Astrocyte of the cerebellum (primary cell): Measurements from ENCODE around the gene SAP30BP.

Experiments
- DNase-seq: peaks from one replicate; pipeline ENCODE4 v3.0.0-alpha.2; 2011; ENCODE audit warnings: low read depth
- H3K4me3 ChIP-seq: 2 replicates; pipeline ENCODE4 v1.5.1; 2011; ENCODE audit warnings: mild to moderate bottlenecking, low read depth, low read length, moderate library complexity
- CTCF ChIP-seq: IDR thresholded peaks from 2 replicates; pipeline ENCODE4 v1.5.1; 2012; ENCODE audit warnings: low read length, low read depth, moderate library complexity, mild to moderate bottlenecking; ENCODE audit errors: missing control alignments
- in situ Hi-C: cut with HindIII; loops from 2 replicates; pipeline ENCODE4 v1.10.0; 2017; ENCODE audit warnings: low sequenced_read_pairs

Gene SAP30BP

GRCh38 chr17:75748706-75749105 is 81.6 kb downstream of the SAP30BP start:
- DNase-seq, result no peak
- TF ChIP-seq CTCF, result no peak
- no peak overlapping the region for H3K4me3 ChIP-seq
- in situ Hi-C loops, result no loop called here

GRCh38 chr17:75749545-75750389 is 82.6 kb downstream of the SAP30BP start:
- in situ Hi-C loops, result no loop called here
- no peak overlapping the region for H3K4me3 ChIP-seq
- TF ChIP-seq CTCF, result peak; percentile 80
- peak; percentile 31 for DNase-seq

DNA sequence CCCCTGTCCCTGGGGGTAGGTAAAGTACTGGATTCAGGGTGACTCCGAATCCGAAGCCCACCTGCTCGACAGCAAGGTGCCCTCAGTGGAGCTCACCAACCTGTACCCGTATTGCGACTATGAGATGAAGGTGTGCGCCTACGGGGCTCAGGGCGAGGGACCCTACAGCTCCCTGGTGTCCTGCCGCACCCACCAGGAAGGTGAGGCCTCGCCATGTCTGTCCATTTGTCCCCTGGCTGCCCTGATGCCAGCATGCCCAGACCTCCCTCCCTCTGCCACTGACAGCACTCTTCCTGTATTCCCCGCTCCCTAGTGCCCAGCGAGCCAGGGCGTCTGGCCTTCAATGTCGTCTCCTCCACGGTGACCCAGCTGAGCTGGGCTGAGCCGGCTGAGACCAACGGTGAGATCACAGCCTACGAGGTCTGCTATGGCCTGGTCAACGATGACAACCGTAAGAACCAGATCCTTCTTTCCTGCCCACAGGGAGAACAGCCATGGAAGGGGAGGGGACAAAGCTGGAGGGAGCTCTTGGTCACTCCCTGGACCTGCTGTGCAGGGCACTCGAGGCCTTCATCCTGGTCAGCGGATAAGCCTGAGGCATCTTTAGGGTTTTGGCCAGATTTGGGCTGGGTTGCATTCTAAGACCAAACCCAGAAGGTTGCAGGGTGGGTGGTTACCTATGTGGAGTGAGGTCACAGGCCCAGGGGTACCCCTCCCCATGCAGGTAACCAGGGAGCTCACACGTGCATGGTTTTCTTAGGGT is 83.7 kb downstream of the SAP30BP start:
- no peak for TF ChIP-seq CTCF
- H3K4me3 ChIP-seq, result no peak overlapping the region
- no peak for DNase-seq
- in situ Hi-C loops, result no loop called here

- in situ Hi-C loops, result no loop called here
- H3K4me3 ChIP-seq, result no peak overlapping the region
- TF ChIP-seq CTCF, result no peak
Observed at GRCh38 chr17:75751676-75752404, 84.7 kb downstream of the SAP30BP start.

DNA sequence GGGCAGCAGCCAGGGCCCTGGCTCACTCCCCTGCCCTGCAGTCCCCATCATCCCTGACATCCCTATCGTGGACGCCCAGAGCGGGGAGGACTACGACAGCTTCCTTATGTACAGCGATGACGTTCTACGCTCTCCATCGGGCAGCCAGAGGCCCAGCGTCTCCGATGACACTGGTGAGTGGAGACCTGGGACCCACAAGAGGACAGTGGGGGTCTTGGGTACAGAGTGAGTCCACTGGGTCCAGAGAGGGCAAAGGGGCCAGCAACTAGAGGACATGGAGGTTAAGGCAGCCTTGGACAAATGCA is 85.2 kb downstream of the SAP30BP start:
- no peak overlapping the region for H3K4me3 ChIP-seq
- no peak for TF ChIP-seq CTCF
- in situ Hi-C loops, result no loop called here
- DNase-seq, result no peak

More at GRCh38 chr17:75751676-75752404, 84.7 kb downstream of the SAP30BP start:
- no peak for DNase-seq

DNA sequence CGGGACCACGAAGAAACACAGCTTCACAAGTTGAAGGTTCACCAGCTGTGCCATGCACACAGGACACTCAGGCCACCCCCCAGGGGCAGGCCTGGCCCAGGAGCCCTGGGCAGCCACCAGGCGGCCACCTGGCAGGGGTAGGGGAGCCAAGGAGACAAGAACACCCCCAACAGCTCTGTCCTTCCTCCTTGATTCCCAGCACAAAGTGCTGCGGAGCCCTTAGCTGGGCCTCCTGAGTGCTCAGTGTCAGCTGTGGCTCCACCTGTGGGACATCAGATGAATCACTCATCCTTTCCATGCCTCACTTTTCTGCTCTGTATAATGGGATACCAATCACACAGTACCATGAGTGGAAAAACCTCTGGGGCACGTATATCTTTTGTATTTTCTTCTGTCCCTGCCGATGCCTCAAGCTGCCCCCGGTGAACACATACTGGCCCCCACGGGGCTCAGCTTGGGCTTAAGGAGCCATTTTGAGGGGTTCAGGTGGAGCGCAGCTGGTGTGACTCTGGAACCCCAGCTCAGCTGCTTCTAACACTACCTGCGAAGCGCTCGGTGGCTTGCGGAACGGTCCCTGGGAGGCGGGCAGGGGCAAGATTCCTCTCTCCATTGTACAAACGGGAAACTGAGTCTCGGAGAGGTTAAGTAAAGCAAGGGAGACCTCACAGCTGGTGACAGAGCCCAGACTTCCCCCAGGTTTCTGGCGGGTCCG is 85.8 kb downstream of the SAP30BP start:
- no peak overlapping the region for H3K4me3 ChIP-seq
- no peak for DNase-seq
- in situ Hi-C loops, result no loop called here

More for the DNA sequence above, 85.8 kb downstream of the SAP30BP start:
- TF ChIP-seq CTCF, result no peak
